ENCODE data around the gene MTHFD1L. TPM values are rescaled to one million over a fixed set of nuclear protein-coding genes. Genes with fewer than 3 reads are reported as not detected.

The MTHFD1L gene
- total and polyA plus RNA-seq, 2 of the 8 experiments (the other 6 are each of a cell fraction or from before 2014, with no cell fraction given): 29.2 to 105 TPM

GRCh38 chr6:151119823-151120524, 254.5 kb downstream of the MTHFD1L start:
- POLR2A ChIA-PET (ENCODE audit: partially characterized antibody): no interaction called here
- no peak overlapping the region; the same call in 1 of the 2 replicates for H2AFZ ChIP-seq (ENCODE audit: low read length)
- H3K27ac ChIP-seq (ENCODE audit: low read depth, low read length): no peak overlapping the region
- TF ChIP-seq CHD1 (IDR thresholded peaks at IDR 0.05; ENCODE audit: low read depth, low read length) (no peak), YY1 (IDR thresholded peaks at IDR 0.05; ENCODE audit: low read depth, low read length) (no peak), KDM4A (IDR thresholded peaks at IDR 0.05; ENCODE audit: low read depth, low read length, severe bottlenecking) (no peak), ZNF274 (IDR thresholded peaks at IDR 0.05; ENCODE audit: borderline replicate concordance, extremely low read depth, low read length) (no peak), MAX (IDR thresholded peaks at IDR 0.05) (no peak), GABPA (IDR thresholded peaks at IDR 0.05; ENCODE audit: borderline replicate concordance, insufficient read depth, low read length) (no peak), RNF2 (IDR thresholded peaks at IDR 0.05; ENCODE audit: borderline replicate concordance, low read depth, low read length, missing control alignments, poor library complexity, severe bottlenecking) (no peak), CTBP2 (IDR thresholded peaks at IDR 0.05; ENCODE audit: borderline replicate concordance, insufficient read depth, insufficient read length, low read length) (no peak), ATF2 (IDR thresholded peaks at IDR 0.05; ENCODE audit: low read length) (no peak), CEBPB (IDR thresholded peaks at IDR 0.05; ENCODE audit: low read depth, low read length) (no peak), BRCA1 (IDR thresholded peaks at IDR 0.05; ENCODE audit: low read depth, low read length) (no peak)

More at GRCh38 chr6:151119823-151120524, 254.5 kb downstream of the MTHFD1L start:
- Histone ChIP-seq H3K18ac (ENCODE audit: extremely low read depth, low read length) (no peak overlapping the region), H3K14ac (ENCODE audit: insufficient read length) (no peak overlapping the region), H3K23ac (ENCODE audit: insufficient read length) (no peak overlapping the region), H3K36me3 (ENCODE audit: control insufficient read depth in 2 of 4, insufficient read depth in 4 of 4, low read length in 3 of 4) (no peaks in the 10 kb centered on the region), H2BK120ac (replicated peaks; ENCODE audit: low read depth, low read length) (no peak overlapping the region), H4K20me1 (replicated peaks in 1 of 2; ENCODE audit: control insufficient read depth in 1 of 2, insufficient read depth in 2 of 2, low read length in 2 of 2) (no peaks in the 10 kb centered on the region), H3K4me1 (replicated peaks in 1 of 4; ENCODE audit: control insufficient read depth in 3 of 4, insufficient read depth in 4 of 4, low read length in 3 of 4) (no peaks in the 10 kb centered on the region), H3K27me3 (replicated peaks in 1 of 4; ENCODE audit: control insufficient read depth in 3 of 4, extremely low read depth in 1 of 4, insufficient read depth in 3 of 4, low read length in 3 of 4) (no peaks in the 10 kb centered on the region), H2BK5ac (ENCODE audit: low read depth, low read length) (no peak overlapping the region), H3K9ac (replicated peaks in 1 of 4; ENCODE audit: extremely low read depth in 1 of 4, low read depth in 3 of 4, low read length in 3 of 4) (no peak overlapping the region), H3K4me3 (ENCODE audit: extremely low read depth in 1 of 4, insufficient read depth in 2 of 4, low read depth in 3 of 4, low read length in 4 of 4) (no peak overlapping the region), H4K5ac (ENCODE audit: insufficient read length, low read depth, low read length) (no peak overlapping the region), H3K4me2 (ENCODE audit: insufficient read depth in 1 of 2, low read depth in 2 of 2, low read length in 2 of 2) (no peak overlapping the region), H2BK12ac (ENCODE audit: low read depth, low read length) (no peak overlapping the region), H3K23me2 (ENCODE audit: low read depth, low read length) (no peaks in the 10 kb centered on the region), H2BK20ac (ENCODE audit: low read length) (no peak overlapping the region), H4K91ac (replicated peaks; ENCODE audit: insufficient read length, low read length) (no peak overlapping the region), H2AK5ac (ENCODE audit: low read depth, low read length) (no peak overlapping the region), H3K56ac (replicated peaks; ENCODE audit: insufficient read length, low read depth, low read length) (no peak overlapping the region), H2BK15ac (ENCODE audit: low read length) (no peak overlapping the region), H3K79me1 (ENCODE audit: low read depth, low read length) (no peaks in the 10 kb centered on the region), H4K8ac (ENCODE audit: extremely low read depth, insufficient read depth, low read length) (no peak overlapping the region), H3K4ac (replicated peaks; ENCODE audit: insufficient read length, low read depth, low read length) (no peak overlapping the region), H3K9me3 (ENCODE audit: insufficient read depth in 2 of 2, low read depth in 1 of 2, low read length in 1 of 2) (no peaks in the 10 kb centered on the region), H3K79me2 (ENCODE audit: control insufficient read depth in 1 of 2, insufficient read depth in 2 of 2, low read length in 2 of 2) (no peaks in the 10 kb centered on the region)
- CTCF ChIA-PET (ENCODE audit: partially characterized antibody): interaction anchor here (1.0 to 2.9 kb wide), 3 partner anchors 9 to 204 kb away, joined by 3 to 8 read pairs (median 4); no protein-coding TSS in a partner anchor
- 92% methylated on average over 10 of the region's 11 CpGs; no CpG with 5 or more reads in 1 of the 2 experiments for WGBS, 2 experiments (ENCODE audit: extremely low coverage in 1 of 2, insufficient coverage in 1 of 2, insufficient read length in 1 of 2, insufficient replicate concordance in 2 of 2, low coverage in 1 of 2, low lambda C conversion rate in 2 of 2, missing lambda C conversion rate in 1 of 2)
- DNase-seq (ENCODE audit: low read depth in 1 of 2, low spot score in 2 of 2): no peak
- no peak for FAIRE-seq

Measured in H1 (cell line).